C4-2B (cell line): Measurements from ENCODE around the gene ITSN1.

ENCODE experiments used
- ZFX ChIP-seq: fragments of 450-650 bp; IDR thresholded peaks from 2 replicates; pipeline ENCODE4 v1.6.1; 2017
- TF ChIP-seq, protein P1 (sequence below): fragments of 450-650 bp; conservative IDR thresholded peaks from 2 replicates; pipeline ENCODE4 v1.5.1; 2017; ENCODE audit warnings: mild to moderate bottlenecking

DNA sequence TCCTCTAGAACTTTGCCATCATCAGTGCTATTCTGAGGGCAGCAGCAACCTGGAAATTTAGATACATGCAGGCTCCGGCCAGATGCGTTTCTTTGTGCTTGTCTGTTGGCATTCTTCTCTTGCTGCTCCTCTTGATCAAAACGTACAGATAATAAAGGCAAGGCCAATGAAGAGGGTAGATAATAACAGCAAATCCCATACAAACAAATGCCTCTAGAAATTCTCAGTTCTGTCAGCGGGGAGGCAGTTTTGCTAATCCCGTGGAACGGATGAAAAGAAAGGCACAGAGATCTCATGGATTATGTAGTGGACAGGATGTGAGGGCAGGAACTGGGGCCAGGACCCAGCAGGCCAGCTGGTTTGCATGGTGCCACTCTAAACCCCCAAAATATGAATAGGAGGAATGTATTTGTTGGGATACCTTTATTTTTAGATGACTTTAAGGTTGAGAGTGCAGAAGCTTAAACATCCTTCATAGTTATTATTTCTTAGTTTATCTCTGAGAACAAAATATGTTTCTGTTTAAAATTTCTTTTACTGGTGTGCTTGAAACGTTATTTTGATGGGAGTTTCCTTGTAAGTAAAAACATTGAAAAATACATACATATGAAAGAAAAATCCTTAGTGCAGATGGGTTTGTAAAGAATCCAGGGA lies 1.5 kb downstream of the ITSN1 start:
- TF ChIP-seq, protein P1, sequence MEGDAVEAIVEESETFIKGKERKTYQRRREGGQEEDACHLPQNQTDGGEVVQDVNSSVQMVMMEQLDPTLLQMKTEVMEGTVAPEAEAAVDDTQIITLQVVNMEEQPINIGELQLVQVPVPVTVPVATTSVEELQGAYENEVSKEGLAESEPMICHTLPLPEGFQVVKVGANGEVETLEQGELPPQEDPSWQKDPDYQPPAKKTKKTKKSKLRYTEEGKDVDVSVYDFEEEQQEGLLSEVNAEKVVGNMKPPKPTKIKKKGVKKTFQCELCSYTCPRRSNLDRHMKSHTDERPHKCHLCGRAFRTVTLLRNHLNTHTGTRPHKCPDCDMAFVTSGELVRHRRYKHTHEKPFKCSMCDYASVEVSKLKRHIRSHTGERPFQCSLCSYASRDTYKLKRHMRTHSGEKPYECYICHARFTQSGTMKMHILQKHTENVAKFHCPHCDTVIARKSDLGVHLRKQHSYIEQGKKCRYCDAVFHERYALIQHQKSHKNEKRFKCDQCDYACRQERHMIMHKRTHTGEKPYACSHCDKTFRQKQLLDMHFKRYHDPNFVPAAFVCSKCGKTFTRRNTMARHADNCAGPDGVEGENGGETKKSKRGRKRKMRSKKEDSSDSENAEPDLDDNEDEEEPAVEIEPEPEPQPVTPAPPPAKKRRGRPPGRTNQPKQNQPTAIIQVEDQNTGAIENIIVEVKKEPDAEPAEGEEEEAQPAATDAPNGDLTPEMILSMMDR: no peak
- TF ChIP-seq ZFX: no peak
